ENCODE measurements around the gene CSNK1D. TPM values are rescaled to one million over a fixed set of nuclear protein-coding genes. Genes with fewer than 3 reads are reported as not detected.

CSNK1D gene
- total and polyA plus RNA-seq, 2 donors (not counting 1 experiment from before 2014, with no cell fraction given), result 196 to 241 TPM

DNA sequence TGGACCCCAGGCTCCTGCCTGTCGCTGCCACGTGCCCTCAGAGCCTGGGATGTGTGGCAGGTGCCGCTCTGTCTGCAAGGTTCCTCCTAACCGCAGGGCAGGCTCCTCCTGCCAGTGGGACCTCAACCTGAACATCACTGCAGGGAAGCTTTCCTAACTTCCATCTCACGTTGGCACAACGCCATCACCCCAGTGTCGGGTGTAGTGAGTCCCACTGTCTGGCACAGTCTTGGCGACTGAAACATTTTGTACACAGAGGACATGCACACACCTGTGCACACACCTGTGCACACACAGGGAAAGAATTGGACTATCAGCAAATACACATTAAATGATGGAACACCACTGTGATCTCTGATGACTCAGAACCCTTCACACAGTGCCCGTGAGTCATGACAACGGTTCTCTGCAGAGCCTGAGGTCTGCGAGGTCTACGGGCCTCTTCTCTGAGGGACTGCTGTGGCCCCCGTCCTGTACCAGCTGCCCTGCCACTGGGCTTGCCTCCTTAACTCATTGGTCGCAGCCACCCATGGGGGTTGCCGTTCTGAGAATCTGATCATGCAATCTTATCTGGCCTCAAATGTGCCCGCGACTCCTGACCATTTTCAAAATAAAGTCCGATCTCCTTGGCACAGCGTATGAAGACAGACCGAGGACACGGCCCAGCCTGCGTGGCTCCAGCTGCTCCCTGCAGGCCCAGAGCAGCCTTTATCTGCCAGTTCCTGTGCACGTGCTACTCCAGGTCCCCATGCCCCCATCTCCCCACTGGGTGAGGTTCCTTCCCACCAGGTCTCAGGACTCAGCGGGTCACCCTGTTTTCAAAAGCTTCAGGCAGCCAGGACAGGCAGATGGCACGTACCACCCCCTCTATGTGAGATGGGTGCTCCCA, 68.4 kb downstream of the CSNK1D start:
- H3K9me3 ChIP-seq (ENCODE audit: control extremely low read depth in 1 of 3, control insufficient read depth in 2 of 3, insufficient read depth in 1 of 3, low read length in 2 of 3), result no peaks in the 10 kb centered on the region
- no peak overlapping the region for H2AFZ ChIP-seq (ENCODE audit: insufficient read depth, low read depth, low read length, poor library complexity, severe bottlenecking)
- H3K79me2 ChIP-seq (ENCODE audit: control insufficient read depth, insufficient read depth, low read length), result peaks cover 3% of the 10 kb centered on the region
- H3K27me3 ChIP-seq (replicated peaks in 1 of 4; ENCODE audit: control extremely low read depth in 1 of 4, control insufficient read depth in 3 of 4, insufficient read depth in 4 of 4, low read length in 3 of 4), result no peaks in the 10 kb centered on the region
- no peaks in the 10 kb centered on the region for H3K9me3 Mint-ChIP-seq (ENCODE audit: insufficient read depth)
- H3K4me3 ChIP-seq (ENCODE audit: control extremely low read depth in 1 of 5, extremely low read depth in 1 of 5, insufficient read depth in 1 of 5, low read depth in 2 of 5, low read length in 4 of 5), result no peak overlapping the region
- H3K4me1 ChIP-seq (ENCODE audit: control insufficient read depth in 2 of 2, insufficient read depth in 2 of 2, low read length in 2 of 2), result peaks cover 10 to 11% of the 10 kb centered on the region in 2 donors
- H3K27ac ChIP-seq (ENCODE audit: low read length in 2 of 2), result no peak overlapping the region
- H3K36me3 ChIP-seq (replicated peaks in 1 of 2; ENCODE audit: control extremely low read depth in 1 of 2, control insufficient read depth in 1 of 2, extremely low read depth in 1 of 2, insufficient read depth in 2 of 2, low read length in 1 of 2), result no peaks in the 10 kb centered on the region
- ATAC-seq (ENCODE audit: low read depth) (no peak), DNase-seq (no peak)
- H3K27me3 Mint-ChIP-seq, result no peaks in the 10 kb centered on the region
- intact Hi-C loops (cut with micrococcal nuclease), result loop anchor here (10.0 kb wide), 1 partner anchor 210 kb away; the partner anchor contains the start of genes HEXD and OGFOD3
- H3K9ac ChIP-seq (ENCODE audit: low read length), result no peak overlapping the region
- ChIA-PET CTCF (interaction anchor here (0.8 to 3.1 kb wide), 17 partner anchors 8 to 246 kb away, joined by 3 to 29 read pairs (median 6); partner anchors contain the start of genes CSNK1D, DCXR and SLC16A3), POLR2A (interaction anchor here (0.5 to 1.7 kb wide), 9 partner anchors 11 to 335 kb away, joined by 3 to 12 read pairs (median 7); partner anchors contain the start of gene SLC16A3)
- peak overlapping the region; percentile 76 for H3K4me2 ChIP-seq (replicated peaks; ENCODE audit: low read depth, low read length, poor library complexity, severe bottlenecking)
- 82% methylated on average over 25 of the region's 25 CpGs for WGBS (ENCODE audit: insufficient coverage)
- peaks cover 17% of the 10 kb centered on the region for H3K4me1 Mint-ChIP-seq
- no peak overlapping the region for H3K4me3 Mint-ChIP-seq
- H3K27ac Mint-ChIP-seq, result no peak overlapping the region
- no peak for TF ChIP-seq EZH2 (IDR thresholded peaks at IDR 0.05; ENCODE audit: borderline replicate concordance, insufficient read depth, low read depth, low read length, poor library complexity, severe bottlenecking)
- TF ChIP-seq, protein P1, sequence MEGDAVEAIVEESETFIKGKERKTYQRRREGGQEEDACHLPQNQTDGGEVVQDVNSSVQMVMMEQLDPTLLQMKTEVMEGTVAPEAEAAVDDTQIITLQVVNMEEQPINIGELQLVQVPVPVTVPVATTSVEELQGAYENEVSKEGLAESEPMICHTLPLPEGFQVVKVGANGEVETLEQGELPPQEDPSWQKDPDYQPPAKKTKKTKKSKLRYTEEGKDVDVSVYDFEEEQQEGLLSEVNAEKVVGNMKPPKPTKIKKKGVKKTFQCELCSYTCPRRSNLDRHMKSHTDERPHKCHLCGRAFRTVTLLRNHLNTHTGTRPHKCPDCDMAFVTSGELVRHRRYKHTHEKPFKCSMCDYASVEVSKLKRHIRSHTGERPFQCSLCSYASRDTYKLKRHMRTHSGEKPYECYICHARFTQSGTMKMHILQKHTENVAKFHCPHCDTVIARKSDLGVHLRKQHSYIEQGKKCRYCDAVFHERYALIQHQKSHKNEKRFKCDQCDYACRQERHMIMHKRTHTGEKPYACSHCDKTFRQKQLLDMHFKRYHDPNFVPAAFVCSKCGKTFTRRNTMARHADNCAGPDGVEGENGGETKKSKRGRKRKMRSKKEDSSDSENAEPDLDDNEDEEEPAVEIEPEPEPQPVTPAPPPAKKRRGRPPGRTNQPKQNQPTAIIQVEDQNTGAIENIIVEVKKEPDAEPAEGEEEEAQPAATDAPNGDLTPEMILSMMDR (IDR thresholded peaks at IDR 0.05), result no peak
- H4K20me1 ChIP-seq (ENCODE audit: control insufficient read depth, insufficient read depth, low read length, poor library complexity, severe bottlenecking), result no peaks in the 10 kb centered on the region

GRCh38 chr17:82203920-82204319, 69.6 kb downstream of the CSNK1D start:
- Mint-ChIP-seq H3K27ac (peak overlapping the region; percentile 5), H3K9me3 (ENCODE audit: insufficient read depth) (no peaks in the 10 kb centered on the region), H3K4me3 (no peak overlapping the region), H3K4me1 (peaks cover 16% of the 10 kb centered on the region), H3K27me3 (no peaks in the 10 kb centered on the region)
- TF ChIP-seq EZH2 (IDR thresholded peaks at IDR 0.05; ENCODE audit: borderline replicate concordance, insufficient read depth, low read depth, low read length, poor library complexity, severe bottlenecking), result no peak
- TF ChIP-seq, protein P1 (IDR thresholded peaks at IDR 0.05), result no peak
- intact Hi-C loops (cut with micrococcal nuclease), result loop anchor here (10.0 kb wide), 1 partner anchor 211 kb away; the partner anchor contains the start of genes HEXD and OGFOD3
- Histone ChIP-seq H3K36me3 (replicated peaks in 1 of 2; ENCODE audit: control extremely low read depth in 1 of 2, control insufficient read depth in 1 of 2, extremely low read depth in 1 of 2, insufficient read depth in 2 of 2, low read length in 1 of 2) (no peaks in the 10 kb centered on the region), H3K27me3 (replicated peaks in 1 of 4; ENCODE audit: control extremely low read depth in 1 of 4, control insufficient read depth in 3 of 4, insufficient read depth in 4 of 4, low read length in 3 of 4) (no peaks in the 10 kb centered on the region), H2AFZ (ENCODE audit: insufficient read depth, low read depth, low read length, poor library complexity, severe bottlenecking) (no peak overlapping the region), H3K9ac (ENCODE audit: low read length) (no peak overlapping the region), H4K20me1 (ENCODE audit: control insufficient read depth, insufficient read depth, low read length, poor library complexity, severe bottlenecking) (no peaks in the 10 kb centered on the region), H3K27ac (ENCODE audit: low read length in 2 of 2) (no peak overlapping the region), H3K4me3 (ENCODE audit: control extremely low read depth in 1 of 5, extremely low read depth in 1 of 5, insufficient read depth in 1 of 5, low read depth in 2 of 5, low read length in 4 of 5) (no peak overlapping the region), H3K4me1 (ENCODE audit: control insufficient read depth in 2 of 2, insufficient read depth in 2 of 2, low read length in 2 of 2) (peaks cover 10 to 11% of the 10 kb centered on the region in 2 donors), H3K4me2 (replicated peaks; ENCODE audit: low read depth, low read length, poor library complexity, severe bottlenecking) (no peak overlapping the region), H3K79me2 (ENCODE audit: control insufficient read depth, insufficient read depth, low read length) (peaks cover 3% of the 10 kb centered on the region), H3K9me3 (ENCODE audit: control extremely low read depth in 1 of 3, control insufficient read depth in 2 of 3, insufficient read depth in 1 of 3, low read length in 2 of 3) (no peaks in the 10 kb centered on the region)
- ChIA-PET POLR2A (no interaction called here), CTCF (interaction anchor here (1.1 to 3.1 kb wide), 4 partner anchors 33 to 118 kb away, joined by 3 to 25 read pairs (median 4); partner anchors contain the start of gene CSNK1D)
- ATAC-seq (ENCODE audit: low read depth) (no peak), DNase-seq (no peak)
- 87% methylated on average over 19 of the region's 19 CpGs for WGBS (ENCODE audit: insufficient coverage)

Measured in B cell (primary cell).